ENCODE results near the gene KAZN.

GRCh38 chr1:14696761-14697160 is 98.3 kb downstream of the KAZN start:
- TF ChIP-seq GATA3 (IDR thresholded peaks at IDR 0.05; ENCODE audit: low read depth, low read length) (no peak), GATA2 (IDR thresholded peaks at IDR 0.05; ENCODE audit: low read depth, low read length) (no peak)

All from SH-SY5Y (cell line).